Mesothelial cell of epicardium (in vitro differentiated cells): ENCODE results near the gene KRTAP10-11. TPM values are rescaled to one million over a fixed set of nuclear protein-coding genes. Genes with fewer than 3 reads are reported as not detected.
A peak's percentile ranks its signal among the peaks of the same experiment; 100 is the strongest.

ENCODE experiments used
- DNase-seq, 2 experiments: peaks; one replicate each; pipeline ENCODE4 v3.0.0; 2021; ENCODE audit warnings: low spot score in 2 of 2; ENCODE audit not compliant: unreplicated experiment in 2 of 2
- H3K27ac Mint-ChIP-seq: 2 replicates; pipeline ENCODE4 v1.8.0; 2021; ENCODE audit warnings: mixed read lengths
- H3K27me3 Mint-ChIP-seq: 2 replicates; pipeline ENCODE4 v1.8.0; 2021; ENCODE audit warnings: low read depth, mixed read lengths
- H3K36me3 Mint-ChIP-seq: 2 replicates; pipeline ENCODE4 v1.8.0; 2021; ENCODE audit warnings: mixed read lengths
- H3K4me1 Mint-ChIP-seq: 2 replicates; pipeline ENCODE4 v1.8.0; 2021; ENCODE audit warnings: mixed read lengths
- H3K4me3 Mint-ChIP-seq: 2 replicates; pipeline ENCODE4 v1.8.0; 2021; ENCODE audit warnings: mild to moderate bottlenecking, moderate library complexity, mixed read lengths
- H3K9me3 Mint-ChIP-seq: 2 replicates; pipeline ENCODE4 v1.8.0; 2021; ENCODE audit warnings: mixed read lengths
- CTCF ChIP-seq: fragments of 200-600 bp; sonication (generic); IDR thresholded peaks from one replicate; pipeline ENCODE4 v1.5.0; 2021; ENCODE audit warnings: antibody characterized with exemption; ENCODE audit not compliant: unreplicated experiment
- total RNA-seq: library from RNA; stranded (reverse); gene quantifications from 3 replicates; pipeline ENCODE4 v1.2.1, GENCODE V29; 2021

KRTAP10-11 gene
- total RNA-seq, 1 donor from 2014 or later: not detected

GRCh38 chr21:44650265-44650972, 4.2 kb downstream of the KRTAP10-11 start:
- peaks cover 3% of the 10 kb centered on the region for H3K4me1 Mint-ChIP-seq
- no peaks in the 10 kb centered on the region for H3K36me3 Mint-ChIP-seq
- H3K27me3 Mint-ChIP-seq: peaks cover 8% of the 10 kb centered on the region
- TF ChIP-seq CTCF: no peak
- no peak overlapping the region for H3K4me3 Mint-ChIP-seq
- H3K9me3 Mint-ChIP-seq: no peaks in the 10 kb centered on the region
- peak in 1 of 2 experiments; percentile 29 for DNase-seq
- no peak overlapping the region for H3K27ac Mint-ChIP-seq

DNA sequence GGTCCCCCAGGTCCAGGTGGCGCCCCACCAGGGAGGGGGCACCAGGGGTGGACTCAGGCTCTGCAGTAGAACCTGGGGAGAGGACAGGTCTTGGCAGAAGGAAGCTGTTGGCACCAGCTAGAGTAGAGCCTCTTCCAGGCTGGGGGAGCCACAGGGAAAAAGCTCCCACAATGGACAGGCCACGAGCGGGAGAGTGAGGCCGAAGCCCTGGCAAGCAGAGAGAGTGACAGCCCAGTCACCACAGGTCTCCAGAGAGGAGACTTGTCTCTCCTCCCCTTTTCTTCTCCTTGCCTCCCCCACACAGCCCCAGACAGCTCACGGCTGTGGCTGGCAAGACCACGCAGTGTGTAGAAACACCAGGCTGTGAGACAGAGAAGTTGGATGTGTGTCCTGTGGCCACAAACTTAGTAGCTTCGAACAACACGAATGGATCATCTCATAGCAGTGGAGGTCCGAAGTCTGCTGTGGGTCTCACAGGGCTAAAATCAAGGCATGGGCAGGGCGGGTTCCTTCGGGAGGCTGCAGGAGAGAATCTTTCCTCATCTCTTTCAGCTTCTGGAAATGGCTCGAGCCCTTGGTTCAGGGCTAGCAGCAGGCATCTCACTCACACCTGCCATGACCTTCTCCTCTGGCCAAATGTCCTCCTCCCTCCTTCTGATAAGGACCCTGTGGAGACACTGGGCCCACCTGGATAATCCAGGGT, 4.9 kb downstream of the KRTAP10-11 start:
- Mint-ChIP-seq H3K9me3 (peaks cover 4% of the 10 kb centered on the region), H3K27ac (no peak overlapping the region), H3K4me3 (no peak overlapping the region), H3K36me3 (no peaks in the 10 kb centered on the region), H3K4me1 (peaks cover 3% of the 10 kb centered on the region), H3K27me3 (peaks cover 8% of the 10 kb centered on the region)
- TF ChIP-seq CTCF: no peak
- no peak for DNase-seq

DNA sequence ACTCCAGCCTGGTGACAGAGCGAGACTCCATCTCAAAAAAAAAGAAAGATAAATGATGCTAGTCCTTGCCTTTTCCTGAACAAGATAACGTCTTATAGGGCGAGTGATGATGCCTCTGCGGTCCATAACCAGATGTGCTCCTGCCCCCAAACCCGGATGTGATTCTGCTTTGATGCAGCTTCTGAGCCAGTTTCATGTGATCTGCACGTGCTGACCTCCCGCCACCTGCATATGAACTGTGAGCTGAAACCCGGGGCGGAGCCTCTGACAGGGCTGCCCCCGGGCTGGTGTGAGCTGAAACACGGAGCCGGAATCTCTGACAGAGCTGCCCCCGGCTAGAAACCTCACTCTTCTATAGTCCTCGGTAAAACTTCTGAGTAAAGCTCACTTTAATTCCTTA, 6.9 kb downstream of the KRTAP10-11 start:
- Mint-ChIP-seq H3K27me3 (peaks cover 4% of the 10 kb centered on the region), H3K36me3 (peaks cover 1% of the 10 kb centered on the region), H3K27ac (no peak overlapping the region), H3K9me3 (peaks cover 19% of the 10 kb centered on the region), H3K4me1 (no peaks in the 10 kb centered on the region), H3K4me3 (no peak overlapping the region)
- peak in 1 of 2 experiments; percentile 32 for DNase-seq
- no peak for TF ChIP-seq CTCF

DNA sequence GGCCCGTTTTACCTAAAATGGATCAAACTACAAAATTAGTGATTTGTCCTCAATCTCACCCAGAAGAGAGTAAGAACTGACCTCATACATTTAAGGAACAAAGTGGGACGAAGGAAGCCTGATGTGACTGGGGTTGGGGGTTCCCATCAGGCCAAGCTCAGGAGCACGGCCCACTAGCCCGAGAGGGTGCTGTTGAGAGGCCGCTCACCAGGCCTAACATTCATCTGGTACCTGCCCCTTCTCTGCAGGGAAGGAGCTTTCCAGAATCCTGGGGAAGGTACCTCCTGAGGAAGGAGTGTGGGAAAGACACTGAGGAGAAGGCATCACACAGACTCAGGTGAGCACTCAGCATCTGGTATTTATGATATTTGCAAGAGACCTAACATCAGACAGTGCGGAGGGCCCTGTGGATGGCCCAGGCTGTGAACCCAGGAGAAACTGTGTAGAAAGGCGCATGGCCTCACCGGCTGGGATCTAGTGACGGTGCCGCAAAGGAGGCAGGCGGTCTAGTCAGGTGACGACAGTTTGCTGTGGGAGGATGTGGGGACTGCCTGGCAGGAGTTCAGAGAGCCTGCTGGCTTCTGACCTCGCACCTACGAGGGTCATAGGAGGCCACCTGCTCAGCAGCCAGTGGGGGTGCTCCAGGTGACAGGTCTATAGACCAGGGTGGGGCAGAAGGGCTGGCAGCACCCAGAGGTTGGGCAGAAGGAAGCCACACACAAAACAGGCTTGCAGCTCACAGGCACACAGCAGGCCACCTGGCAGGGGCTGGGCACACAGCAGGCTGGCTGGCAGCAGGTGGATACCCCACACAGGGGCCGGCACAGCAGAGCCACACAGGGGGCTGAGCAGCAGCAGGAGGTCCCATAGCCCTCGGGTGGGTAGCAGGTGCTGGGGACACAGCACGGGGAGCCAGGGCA, 7.7 kb downstream of the KRTAP10-11 start:
- no peak overlapping the region for H3K27ac Mint-ChIP-seq
- peak in 1 of 2 experiments; percentile 17 for DNase-seq
- H3K9me3 Mint-ChIP-seq: peaks cover 19% of the 10 kb centered on the region
- no peaks in the 10 kb centered on the region for H3K4me1 Mint-ChIP-seq
- peaks cover 1% of the 10 kb centered on the region for H3K36me3 Mint-ChIP-seq
- H3K4me3 Mint-ChIP-seq: no peak overlapping the region
- no peak for TF ChIP-seq CTCF
- peaks cover 6% of the 10 kb centered on the region for H3K27me3 Mint-ChIP-seq

GRCh38 chr21:44654576-44655175, 8.5 kb downstream of the KRTAP10-11 start, which contains the start of gene KRTAP12-4:
KRTAP12-4 (minus strand) TSS chr21:44654659; CDS start chr21:44654614, 45 bp downstream.
- Mint-ChIP-seq H3K9me3 (peaks cover 19% of the 10 kb centered on the region), H3K27ac (no peak within 1 kb of the TSS), H3K4me1 (no peaks in the 10 kb centered on the region), H3K36me3 (peaks cover 1% of the 10 kb centered on the region), H3K27me3 (peaks cover 6% of the 10 kb centered on the region), H3K4me3 (no peak within 1 kb of the TSS)
- no peak for DNase-seq
- no peak for TF ChIP-seq CTCF
